GM19372 (cell line): ENCODE measurements around the gene DCLRE1B.

Source experiments
- ATAC-seq: cut with Tn5 transposase; IDR thresholded peaks from one replicate; pipeline ENCODE4 v1.9.1; 2021; ENCODE audit warnings: mild to moderate bottlenecking, low read depth, moderate library complexity; ENCODE audit not compliant: unreplicated experiment

Gene DCLRE1B

GRCh38 chr1:113904674-113905434 is at the start of gene DCLRE1B, which contains the start of gene AP4B1:
Gene DCLRE1B, plus strand, starts transcription at chr1:113905326. Its CDS starts 261 bp downstream, at chr1:113905587.
Gene AP4B1, minus strand, starts transcription at chr1:113904799. Its CDS starts 82 bp downstream, at chr1:113904717.
- peak; percentile 88 for ATAC-seq

GRCh38 chr1:113855630-113856400 is 49.3 kb upstream of the DCLRE1B start:
- ATAC-seq: no peak

GRCh38 chr1:113856401-113856790 is 48.7 kb upstream of the DCLRE1B start:
- no peak for ATAC-seq

- ATAC-seq: no peak
Observed at GRCh38 chr1:113857776-113858175, 47.4 kb upstream of the DCLRE1B start.

GRCh38 chr1:113858418-113858817 is 46.7 kb upstream of the DCLRE1B start:
- no peak for ATAC-seq

- no peak for ATAC-seq
Observed at GRCh38 chr1:113858982-113859381, 46.1 kb upstream of the DCLRE1B start.

GRCh38 chr1:113859478-113860175 is 45.5 kb upstream of the DCLRE1B start:
- ATAC-seq: peak; percentile 85

- ATAC-seq: no peak
Observed at GRCh38 chr1:113860891-113861290, 44.2 kb upstream of the DCLRE1B start.

GRCh38 chr1:113861641-113862040 is 43.5 kb upstream of the DCLRE1B start:
- no peak for ATAC-seq

GRCh38 chr1:113868387-113869083 is 36.6 kb upstream of the DCLRE1B start:
- ATAC-seq: no peak

- no peak for ATAC-seq
Observed at GRCh38 chr1:113870778-113871177, 34.3 kb upstream of the DCLRE1B start.

- ATAC-seq: peak; percentile 90
Observed at GRCh38 chr1:113871597-113872113, 33.5 kb upstream of the DCLRE1B start, which contains the start of gene PTPN22. Gene PTPN22, minus strand, starts transcription at chr1:113871712.

- peak; percentile 9 for ATAC-seq
Observed at GRCh38 chr1:113872219-113872935, 32.7 kb upstream of the DCLRE1B start.

- no peak for ATAC-seq
Observed at GRCh38 chr1:113874012-113874879, 30.9 kb upstream of the DCLRE1B start.

- ATAC-seq: no peak
Observed at GRCh38 chr1:113875714-113876113, 29.4 kb upstream of the DCLRE1B start.

- no peak for ATAC-seq
Observed at GRCh38 chr1:113876176-113876575, 28.9 kb upstream of the DCLRE1B start.

- ATAC-seq: no peak
Observed at GRCh38 chr1:113879739-113880038, 25.4 kb upstream of the DCLRE1B start.

GRCh38 chr1:113881661-113882060 is 23.5 kb upstream of the DCLRE1B start:
- no peak for ATAC-seq
